Activated gamma-delta T cell (primary cell): Measurements from ENCODE around the gene HVCN1.
"Not testable (repeated sequence)": the region's sequence is repeated elsewhere in the genome, so short reads cannot be mapped to it uniquely, and the experiment has no call there.

Experiments used
- DNase-seq: peaks from one replicate; lab custom pipeline; 2025; lab: John Stamatoyannopoulos, UW

Gene HVCN1

GRCh38 chr12:110616471-110617115 is 72.3 kb downstream of the HVCN1 start:
- no peak for DNase-seq

DNA sequence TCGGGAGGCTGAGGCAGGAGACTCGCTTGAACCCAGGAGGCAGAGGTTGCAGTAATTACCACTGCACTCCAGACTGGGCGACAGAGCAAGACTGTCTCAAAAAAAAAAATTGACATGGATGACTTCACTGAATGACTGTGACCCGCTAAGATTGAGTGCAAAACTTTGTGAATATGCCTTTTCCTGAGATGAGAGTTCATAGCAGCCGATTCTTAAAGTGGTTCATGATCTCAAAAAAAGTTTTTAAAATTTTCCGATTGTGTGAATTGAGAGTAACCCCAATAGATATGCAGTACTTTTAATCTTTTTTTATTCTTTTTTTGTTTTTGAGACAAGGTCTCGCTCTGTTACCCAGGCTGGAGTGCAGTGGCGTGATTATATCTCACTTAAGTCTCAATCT is 73.7 kb downstream of the HVCN1 start:
- DNase-seq, result no peak

- peak; percentile 90 for DNase-seq
Measured at GRCh38 chr12:110613771-110614684, 74.9 kb downstream of the HVCN1 start, which contains the start of gene TCTN1. Gene TCTN1, plus strand, starts transcription at chr12:110614129. Its CDS starts 54 bp downstream, at chr12:110614183.

GRCh38 chr12:110613071-110613770 is 75.7 kb downstream of the HVCN1 start:
- no peak for DNase-seq

- DNase-seq, result no peak
Measured at GRCh38 chr12:110606253-110606611, 82.7 kb downstream of the HVCN1 start.

DNA sequence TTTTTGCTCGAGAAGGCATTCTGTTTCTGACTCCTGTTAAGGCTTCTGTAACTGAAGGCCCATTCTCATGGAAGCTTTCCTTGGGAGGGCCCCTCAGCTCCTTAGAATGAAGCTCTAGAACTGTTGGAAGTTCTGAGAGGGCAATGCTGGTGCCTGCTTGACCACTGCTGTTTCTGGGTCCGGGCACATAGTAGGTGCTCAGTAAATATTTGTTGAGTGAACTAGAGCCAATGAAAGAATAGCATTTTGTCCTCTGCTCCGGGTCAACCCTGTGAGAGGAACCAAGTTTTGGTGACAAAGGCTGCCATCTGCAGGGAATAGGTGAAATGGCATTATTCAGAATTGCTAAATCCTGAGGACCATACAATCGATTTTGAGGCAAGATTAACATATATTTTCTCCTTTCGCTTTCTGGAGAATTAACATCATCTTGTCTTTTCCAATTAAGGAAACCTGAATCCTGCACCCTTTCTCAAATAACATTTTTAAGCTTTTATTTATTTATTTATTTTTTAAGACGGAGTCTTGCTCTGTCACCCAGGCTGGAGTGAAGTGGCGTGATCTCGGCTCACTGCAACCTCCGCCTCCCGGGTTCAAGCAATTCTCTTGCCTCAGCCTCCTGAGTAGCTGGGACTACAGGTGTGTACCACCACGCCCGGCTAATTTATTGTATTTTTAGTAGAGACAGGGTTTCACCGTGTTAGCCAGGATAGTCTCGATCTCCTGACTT is 86.7 kb downstream of the HVCN1 start:
- not testable (repeated sequence) for DNase-seq

DNA sequence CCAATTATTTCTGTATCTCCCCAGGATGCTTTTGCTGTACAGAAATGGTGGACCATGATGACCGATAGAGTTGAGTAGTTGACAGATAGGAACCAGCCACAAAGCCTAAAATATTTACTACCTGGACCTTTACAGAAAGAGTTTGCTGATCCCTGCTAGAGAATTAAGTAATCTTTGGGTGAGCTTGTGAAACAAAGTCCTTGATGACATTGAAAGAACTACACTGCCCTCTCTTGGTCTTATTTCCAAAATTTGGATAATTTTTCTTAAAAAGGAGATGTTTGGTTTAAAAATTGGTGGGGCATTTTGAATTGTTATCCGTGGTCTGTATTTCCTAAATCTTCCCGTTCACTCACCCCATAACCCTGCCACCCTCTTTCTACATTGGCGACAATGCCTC is 88.7 kb downstream of the HVCN1 start:
- DNase-seq, result no peak

GRCh38 chr12:110599334-110599733 is 89.6 kb downstream of the HVCN1 start:
- no peak for DNase-seq
